AG10803 (cell line): ENCODE measurements around the gene SRD5A1.

ENCODE experiments used
- DNase-seq: peaks from one replicate; pipeline ENCODE4 v3.0.0; 2010; ENCODE audit warnings: low read depth
- H3K4me3 ChIP-seq: 2 replicates; pipeline ENCODE4 v1.5.1; 2011; ENCODE audit warnings: mild to moderate bottlenecking, low read length, control low read depth
- TF ChIP-seq, protein P1 (sequence below): conservative IDR thresholded peaks from 2 replicates; pipeline ENCODE4 v1.5.1; 2011; ENCODE audit warnings: mild to moderate bottlenecking, low read length, control low read depth, inconsistent platforms

Gene SRD5A1

DNA sequence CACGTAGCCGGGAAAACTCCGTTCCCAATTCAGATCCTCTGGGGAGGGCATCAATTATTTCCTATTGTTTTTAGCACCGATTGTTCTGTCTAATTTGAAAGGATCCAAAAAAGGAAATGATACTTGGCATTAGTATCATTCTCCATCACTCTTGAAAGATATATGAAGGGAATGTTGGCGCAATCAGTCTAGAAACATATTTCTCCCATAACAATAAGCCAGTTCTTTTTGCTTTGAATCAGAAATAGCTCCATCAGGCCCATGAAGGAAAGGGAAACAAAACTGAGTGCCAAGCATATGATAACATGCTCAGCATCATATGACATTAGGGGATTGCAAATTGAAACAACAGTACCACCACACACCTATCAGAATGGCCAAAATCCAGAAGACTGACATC, 39.8 kb downstream of the SRD5A1 start:
- no peak overlapping the region for H3K4me3 ChIP-seq
- TF ChIP-seq, protein P1, sequence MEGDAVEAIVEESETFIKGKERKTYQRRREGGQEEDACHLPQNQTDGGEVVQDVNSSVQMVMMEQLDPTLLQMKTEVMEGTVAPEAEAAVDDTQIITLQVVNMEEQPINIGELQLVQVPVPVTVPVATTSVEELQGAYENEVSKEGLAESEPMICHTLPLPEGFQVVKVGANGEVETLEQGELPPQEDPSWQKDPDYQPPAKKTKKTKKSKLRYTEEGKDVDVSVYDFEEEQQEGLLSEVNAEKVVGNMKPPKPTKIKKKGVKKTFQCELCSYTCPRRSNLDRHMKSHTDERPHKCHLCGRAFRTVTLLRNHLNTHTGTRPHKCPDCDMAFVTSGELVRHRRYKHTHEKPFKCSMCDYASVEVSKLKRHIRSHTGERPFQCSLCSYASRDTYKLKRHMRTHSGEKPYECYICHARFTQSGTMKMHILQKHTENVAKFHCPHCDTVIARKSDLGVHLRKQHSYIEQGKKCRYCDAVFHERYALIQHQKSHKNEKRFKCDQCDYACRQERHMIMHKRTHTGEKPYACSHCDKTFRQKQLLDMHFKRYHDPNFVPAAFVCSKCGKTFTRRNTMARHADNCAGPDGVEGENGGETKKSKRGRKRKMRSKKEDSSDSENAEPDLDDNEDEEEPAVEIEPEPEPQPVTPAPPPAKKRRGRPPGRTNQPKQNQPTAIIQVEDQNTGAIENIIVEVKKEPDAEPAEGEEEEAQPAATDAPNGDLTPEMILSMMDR: no peak
- no peak for DNase-seq

DNA sequence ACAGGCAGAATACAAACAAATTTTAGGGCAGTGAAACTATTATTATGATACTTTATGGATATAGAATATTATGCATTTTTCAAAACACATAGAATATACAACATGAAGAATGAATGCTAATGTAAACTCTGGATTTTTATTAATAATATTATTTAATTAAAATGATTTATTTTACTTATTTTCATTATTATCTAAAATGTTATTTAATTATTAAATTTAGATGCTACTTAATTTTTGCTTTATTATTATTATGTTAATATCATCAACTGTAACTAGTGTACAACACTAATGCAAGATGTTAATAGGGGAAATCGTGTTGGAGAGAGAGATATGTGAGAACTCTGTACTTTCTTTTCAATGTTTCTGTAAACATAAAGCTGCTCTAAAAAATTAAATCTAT, 40.7 kb downstream of the SRD5A1 start:
- DNase-seq: no peak
- TF ChIP-seq, protein P1: no peak
- H3K4me3 ChIP-seq: no peak overlapping the region

DNA sequence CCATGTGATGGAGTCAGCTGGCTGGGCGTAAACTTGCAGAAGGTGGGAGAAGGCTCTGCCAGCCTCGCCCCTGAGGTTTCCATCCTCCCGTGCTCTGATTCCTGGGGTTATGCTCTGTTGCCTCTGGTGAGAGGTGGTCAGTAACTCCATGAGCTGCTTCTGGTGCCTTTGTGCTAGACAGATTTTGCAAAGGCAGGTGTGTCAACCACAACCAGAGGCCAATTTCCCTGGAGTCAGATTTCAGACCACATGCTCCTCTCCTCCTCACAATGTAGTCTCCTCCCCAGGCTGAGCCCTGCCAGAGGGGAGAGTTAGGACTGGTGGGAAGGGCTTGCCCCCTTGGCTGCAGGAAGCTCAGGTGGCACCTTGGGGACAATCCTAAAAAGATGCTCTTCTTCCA, 41.2 kb downstream of the SRD5A1 start:
- no peak for DNase-seq
- TF ChIP-seq, protein P1: no peak
- no peak overlapping the region for H3K4me3 ChIP-seq

DNA sequence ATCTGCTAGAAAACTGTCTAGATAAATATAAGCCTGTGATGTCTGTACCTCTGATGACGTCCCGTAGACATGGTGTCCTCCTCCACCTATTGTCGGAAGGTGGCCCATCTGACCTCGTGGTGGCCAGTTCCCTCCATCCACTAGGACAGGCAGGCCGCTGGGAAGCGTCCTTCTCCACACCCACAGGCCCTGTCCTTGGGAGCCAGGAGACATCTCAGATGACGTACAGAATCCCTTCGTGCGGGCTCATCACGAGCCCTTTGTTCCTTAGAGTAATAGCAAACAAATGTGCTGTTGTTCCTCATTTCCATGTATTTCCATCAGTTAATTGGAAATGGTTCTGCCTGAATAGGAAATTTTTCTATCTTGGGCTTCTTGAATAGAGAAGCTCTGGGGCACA, 41.6 kb downstream of the SRD5A1 start:
- TF ChIP-seq, protein P1: no peak
- no peak for DNase-seq
- H3K4me3 ChIP-seq: no peak overlapping the region

DNA sequence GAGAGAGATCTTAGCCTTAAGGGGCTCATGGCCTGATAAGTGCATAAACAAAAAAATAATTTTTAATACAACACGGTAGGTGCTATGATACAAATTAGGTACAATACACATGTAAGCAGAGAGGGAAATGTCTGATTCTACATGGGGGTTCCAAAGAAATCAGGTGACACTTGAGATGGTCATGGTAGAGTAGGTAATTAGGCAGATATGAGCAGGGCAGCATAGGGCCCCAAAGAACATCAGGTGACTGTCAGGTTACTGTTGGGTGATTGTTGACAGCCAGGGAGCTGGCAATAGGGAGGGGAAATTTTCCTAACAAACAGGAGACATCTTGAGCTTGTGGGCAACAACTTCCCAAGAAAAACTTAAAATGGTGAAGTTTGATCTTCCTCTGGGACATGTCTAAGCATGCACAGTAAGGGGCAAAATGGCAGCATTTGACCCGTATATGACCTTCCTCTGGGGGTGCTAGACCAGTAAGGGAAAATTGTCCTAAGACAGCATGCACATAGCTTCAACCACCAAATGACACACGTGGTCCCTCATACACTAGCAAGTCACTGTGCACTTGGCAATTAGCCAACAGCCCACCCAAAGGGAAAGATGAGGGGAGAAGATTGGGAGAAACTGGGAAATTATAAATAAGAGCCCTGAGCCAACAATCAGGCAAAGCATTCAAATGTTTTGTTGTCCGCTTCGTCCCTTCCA, 42.7 kb downstream of the SRD5A1 start:
- DNase-seq: no peak
- TF ChIP-seq, protein P1: 0 out of 2 replicates have a peak, but pooled peaks have one; percentile 12
- no peak overlapping the region for H3K4me3 ChIP-seq

DNA sequence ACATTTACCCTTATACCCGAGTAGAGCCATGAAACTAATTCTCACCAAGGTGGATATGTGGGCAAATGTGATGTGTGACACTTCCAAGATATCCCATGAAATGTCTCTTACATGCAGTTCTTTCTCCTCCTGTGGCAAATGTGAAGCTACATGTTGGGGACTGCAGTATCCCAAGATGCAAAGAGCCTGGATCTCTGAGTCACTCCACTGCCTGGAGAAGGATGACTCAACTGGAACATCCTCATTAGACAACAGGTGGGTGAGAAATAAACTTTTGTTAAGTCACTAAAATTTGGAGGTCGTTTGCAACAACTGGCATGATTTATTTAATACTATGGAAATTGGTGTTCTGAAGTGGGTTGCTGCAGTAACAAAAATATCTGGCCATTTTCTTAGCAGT, 43.5 kb downstream of the SRD5A1 start:
- TF ChIP-seq, protein P1: no peak
- no peak overlapping the region for H3K4me3 ChIP-seq
- DNase-seq: no peak

DNA sequence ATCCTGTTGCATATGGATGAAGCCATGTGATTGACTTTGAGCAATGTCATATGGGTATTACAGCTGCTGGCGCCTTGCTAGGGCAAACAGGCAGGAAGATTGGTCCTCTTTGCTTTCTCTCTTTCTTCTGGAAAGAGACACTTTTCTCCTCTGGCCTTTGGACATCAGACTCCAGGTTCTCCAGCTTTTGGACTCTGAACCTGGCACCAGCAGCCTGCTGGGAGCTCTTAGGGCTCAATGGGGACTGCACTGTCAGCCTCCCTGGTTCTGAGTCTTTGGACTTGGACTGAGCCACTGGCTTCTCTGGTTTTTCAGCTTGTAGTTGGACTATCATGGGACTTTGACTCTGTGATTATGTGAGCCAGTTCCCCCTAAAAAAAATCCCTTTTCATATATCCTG, 45.1 kb downstream of the SRD5A1 start:
- H3K4me3 ChIP-seq: no peak overlapping the region
- no peak for DNase-seq
- TF ChIP-seq, protein P1: no peak
